Measurements from ENCODE around the gene ALG14. TPM values are rescaled to one million over a fixed set of nuclear protein-coding genes. Genes with fewer than 3 reads are reported as not detected.

ALG14 gene
- total and polyA plus RNA-seq, 2 donors (not counting 3 experiments of a cell fraction or from before 2014, with no cell fraction given), result 2.6 to 8.6 TPM

- no TSS peak for BruUV-seq (replicated peaks)
- ChIA-PET CTCF (interaction anchor here (0.8 to 1.3 kb wide), 3 partner anchors 11 to 145 kb away, joined by 3 to 4 read pairs (median 3); no protein-coding TSS in a partner anchor), POLR2A (no interaction called here)
- H2AFZ ChIP-seq (ENCODE audit: low read depth, low read length), result no peak overlapping the region
- no peaks in the 10 kb centered on the region for H3K27me3 ChIP-seq (ENCODE audit: control insufficient read depth in 2 of 2, insufficient read depth in 2 of 2, low read length in 2 of 2)
- H3K4me3 ChIP-seq (replicated peaks in 1 of 3; ENCODE audit: insufficient read depth in 1 of 3, low read depth in 1 of 3, low read length in 3 of 3), result no peak overlapping the region
- FAIRE-seq (no peak), DNase-seq (ENCODE audit: low read depth, low spot score) (no peak)
- no peaks in the 10 kb centered on the region for H4K20me1 ChIP-seq (replicated peaks; ENCODE audit: control insufficient read depth, extremely low read depth, insufficient read depth, low read length)
- TF ChIP-seq MYC (IDR thresholded peaks at IDR 0.05; ENCODE audit: low read depth, low read length), result no peak
- no peak for TF ChIP-seq EZH2 (IDR thresholded peaks at IDR 0.05; ENCODE audit: borderline replicate concordance, low read depth, low read length, severe bottlenecking)
- no peak for TF ChIP-seq FOS (IDR thresholded peaks at IDR 0.05; ENCODE audit: borderline replicate concordance, insufficient read depth, low read length)
- TF ChIP-seq POLR2A (IDR thresholded peaks at IDR 0.05; ENCODE audit: low read depth, low read length), result no peak
- H3K36me3 ChIP-seq (ENCODE audit: control insufficient read depth in 2 of 2, extremely low read depth in 1 of 2, insufficient read depth in 2 of 2, low read length in 2 of 2), result no peaks in the 10 kb centered on the region
- intact Hi-C loops (cut with micrococcal nuclease) (no loop called here), dilution Hi-C loops (cut with MboI; ENCODE audit: extremely low pct_ligation_motif_present, low sequenced_read_pairs) (no loop called here)
- no peak overlapping the region for H3K9ac ChIP-seq (replicated peaks; ENCODE audit: extremely low read depth, insufficient read depth, low read length)
- H3K4me1 ChIP-seq (ENCODE audit: control insufficient read depth, extremely low read depth, insufficient read depth, low read length), result peaks cover 20% of the 10 kb centered on the region
- no peaks in the 10 kb centered on the region for H3K79me2 ChIP-seq (ENCODE audit: control insufficient read depth, insufficient read depth, low read length)
- H3K9me3 ChIP-seq (replicated peaks; ENCODE audit: control insufficient read depth, insufficient read depth, low read length), result no peaks in the 10 kb centered on the region
- H3K27ac ChIP-seq (ENCODE audit: insufficient read depth, low read depth, low read length), result no peak overlapping the region
- no peak overlapping the region for H3K4me2 ChIP-seq (ENCODE audit: insufficient read depth, low read length)
- no peaks in the 10 kb centered on the region for H3K9me1 ChIP-seq (replicated peaks; ENCODE audit: control insufficient read depth, extremely low read depth, insufficient read depth, low read length)
Observed at GRCh38 chr1:94999456-95000131, 73.2 kb downstream of the ALG14 start.

GRCh38 chr1:94998748-94999147 lies 74.0 kb downstream of the ALG14 start:
- Histone ChIP-seq H2AFZ (ENCODE audit: low read depth, low read length) (no peak overlapping the region), H3K9me3 (replicated peaks; ENCODE audit: control insufficient read depth, insufficient read depth, low read length) (no peaks in the 10 kb centered on the region), H3K27me3 (ENCODE audit: control insufficient read depth in 2 of 2, insufficient read depth in 2 of 2, low read length in 2 of 2) (no peaks in the 10 kb centered on the region), H3K27ac (ENCODE audit: insufficient read depth, low read depth, low read length) (no peak overlapping the region), H3K79me2 (ENCODE audit: control insufficient read depth, insufficient read depth, low read length) (no peaks in the 10 kb centered on the region), H3K9me1 (replicated peaks; ENCODE audit: control insufficient read depth, extremely low read depth, insufficient read depth, low read length) (no peaks in the 10 kb centered on the region), H3K36me3 (ENCODE audit: control insufficient read depth in 2 of 2, extremely low read depth in 1 of 2, insufficient read depth in 2 of 2, low read length in 2 of 2) (no peaks in the 10 kb centered on the region), H3K4me2 (ENCODE audit: insufficient read depth, low read length) (no peak overlapping the region), H3K4me3 (replicated peaks in 1 of 3; ENCODE audit: insufficient read depth in 1 of 3, low read depth in 1 of 3, low read length in 3 of 3) (no peak overlapping the region), H4K20me1 (replicated peaks; ENCODE audit: control insufficient read depth, extremely low read depth, insufficient read depth, low read length) (no peaks in the 10 kb centered on the region), H3K4me1 (ENCODE audit: control insufficient read depth, extremely low read depth, insufficient read depth, low read length) (peaks cover 28% of the 10 kb centered on the region), H3K9ac (replicated peaks; ENCODE audit: extremely low read depth, insufficient read depth, low read length) (no peak overlapping the region)
- dilution Hi-C loops (cut with MboI; ENCODE audit: extremely low pct_ligation_motif_present, low sequenced_read_pairs), result no loop called here
- DNase-seq (ENCODE audit: low read depth, low spot score), result no peak
- intact Hi-C loops (cut with micrococcal nuclease), result no loop called here
- ChIA-PET CTCF (interaction anchor here (0.8 to 0.9 kb wide), 2 partner anchors 10 to 43 kb away, joined by 3 read pairs; no protein-coding TSS in a partner anchor), POLR2A (no interaction called here)
- BruUV-seq (replicated peaks), result no TSS peak
- no peak for FAIRE-seq
- TF ChIP-seq POLR2A (IDR thresholded peaks at IDR 0.05; ENCODE audit: low read depth, low read length) (no peak), EZH2 (IDR thresholded peaks at IDR 0.05; ENCODE audit: borderline replicate concordance, low read depth, low read length, severe bottlenecking) (no peak), MYC (IDR thresholded peaks at IDR 0.05; ENCODE audit: low read depth, low read length) (no peak), MAX (IDR thresholded peaks at IDR 0.05; ENCODE audit: insufficient read depth, insufficient read length) (no peak), CTCF (IDR thresholded peaks at IDR 0.05; ENCODE audit: extremely low read depth in 1 of 2, insufficient read depth in 1 of 2, low read depth in 1 of 2, low read length in 2 of 2) (no peak), POLR2AphosphoS5 (IDR thresholded peaks at IDR 0.05; ENCODE audit: insufficient read depth, low read depth, low read length) (no peak), JUN (IDR thresholded peaks at IDR 0.05; ENCODE audit: borderline replicate concordance, insufficient read depth, insufficient read length, low read depth) (no peak), GATA2 (IDR thresholded peaks at IDR 0.05; ENCODE audit: insufficient read depth, insufficient read length, low read depth, low read length) (no peak), FOS (IDR thresholded peaks at IDR 0.05; ENCODE audit: borderline replicate concordance, insufficient read depth, low read length) (no peak)

Measured in endothelial cell of umbilical vein (primary cell).